ENCODE data around the gene KCNJ16. TPM values are rescaled to one million over a fixed set of nuclear protein-coding genes. Genes with fewer than 3 reads are reported as not detected.

KCNJ16 gene
- 1.4 and 1.6 TPM in 2 replicates for polyA plus RNA-seq (2011; rRNA removed)
- 0.05 and 0.06 TPM in 2 replicates for polyA plus RNA-seq (2012; cell fraction: cytosol; rRNA removed)
- 0.11 and 0.32 TPM in 2 replicates for polyA plus RNA-seq (2012; cell fraction: nucleus; rRNA removed)
- polyA plus RNA-seq (2017; fragmentation: RNase III; extraction: RNeasy Plus Mini Kit Qiagen cat#74134 plus additional on column Dnase treatment), result 0.59 to 0.87 TPM (median 0.84 TPM) in 3 replicates
- polyA minus RNA-seq (2011; rRNA and poly(A)+ RNA removed), result 0.83 and 1.0 TPM in 2 replicates

- WGBS (ENCODE audit: missing lambda C conversion rate), result 13% methylated on average over 4 of the region's 4 CpGs
- Histone ChIP-seq H3K4me2 (peak within 1 kb of the TSS; percentile 56), H3K4me3 (no peak within 1 kb of the TSS; the same call in 2 of the 3 replicates)
Observed at GRCh38 chr17:70074956-70075355, at the start of gene KCNJ16. KCNJ16 (plus strand) TSS chr17:70075225; CDS start chr17:70132088, 56,863 bp downstream.

More at GRCh38 chr17:70074956-70075355, at the start of gene KCNJ16:
- H3K9me3 ChIP-seq, result no peaks in the 10 kb centered on the region
- POLR2A ChIA-PET, result no interaction called here
- TF ChIP-seq RARB (CRISPR knock-in tag; IDR thresholded peaks at IDR 0.05) (no peak), PHF8 (IDR thresholded peaks at IDR 0.05; ENCODE audit: borderline replicate concordance, low read depth) (no peak), ZC3H11A (IDR thresholded peaks at IDR 0.05) (no peak), TP53 (CRISPR knock-in tag; IDR thresholded peaks at IDR 0.05) (no peak), CEBPB (IDR thresholded peaks at IDR 0.05) (peak in 1 of 2 experiments; percentile 24; a peak in 1 of 4 replicates), JUNB (IDR thresholded peaks at IDR 0.05) (peak; percentile 19; the same call in 1 of the 2 replicates), CHD4 (IDR thresholded peaks at IDR 0.05; ENCODE audit: borderline replicate concordance) (no peak), HEYL (CRISPR knock-in tag; IDR thresholded peaks at IDR 0.05) (no peak), KDM1A (IDR thresholded peaks at IDR 0.05; ENCODE audit: low read depth) (no peak), FOSL2 (IDR thresholded peaks at IDR 0.05) (no peak), FOSL2 (CRISPR knock-in tag; IDR thresholded peaks at IDR 0.05) (peak; percentile 42), SMC3 (IDR thresholded peaks at IDR 0.05) (0 out of 3 replicates have a peak, but pooled peaks have one; percentile 17), JUN (IDR thresholded peaks at IDR 0.05) (0 out of 5 replicates have a peak, but pooled peaks of 1 of the 2 experiments have one; percentile 32), BHLHE40 (IDR thresholded peaks at IDR 0.05; ENCODE audit: low read depth, low read length) (no peak), REST (IDR thresholded peaks at IDR 0.05) (no peak), GATA3 (IDR thresholded peaks at IDR 0.05; ENCODE audit: borderline replicate concordance) (no peak), E2F6 (IDR thresholded peaks at IDR 0.05; ENCODE audit: borderline replicate concordance, low read depth) (no peak), HMGXB4 (CRISPR knock-in tag; IDR thresholded peaks at IDR 0.05; ENCODE audit: borderline replicate concordance) (no peak), ESRRA (IDR thresholded peaks at IDR 0.05; ENCODE audit: borderline replicate concordance, low read length) (no peak), KDM5A (IDR thresholded peaks at IDR 0.05) (no peak), NR3C1 (IDR thresholded peaks at IDR 0.05) (no peak), NFE2L2 (conservative IDR thresholded peaks at IDR 0.05; ENCODE audit: low read length) (no peak), MYC (IDR thresholded peaks at IDR 0.05; ENCODE audit: borderline replicate concordance, low read length) (no peak), CTCF (IDR thresholded peaks at IDR 0.05) (no peak), CBX2 (IDR thresholded peaks at IDR 0.05; ENCODE audit: borderline replicate concordance, low read depth) (no peak)
- ATAC-seq, result peak; percentile 72 to 91
- FAIRE-seq, result no peak
- CTCF ChIA-PET, result interaction anchor here (0.7 to 2.3 kb wide), 3 partner anchors 12 to 467 kb away, joined by 3 to 7 read pairs (median 5); no protein-coding TSS in a partner anchor
- peaks cover 40% of the 10 kb centered on the region for H3K4me1 ChIP-seq
- H3K27ac ChIP-seq, result peak within 1 kb of the TSS; percentile 27 to 31; a peak in 4 of 6 replicates
- peak; percentile 25 to 70 for DNase-seq (ENCODE audit: low read depth in 1 of 2, low spot score in 1 of 2)

Measured in A549 (cell line).